ENCODE data around the gene LPP. TPM values are rescaled to one million over a fixed set of nuclear protein-coding genes. Genes with fewer than 3 reads are reported as not detected.

Gene LPP
- polyA plus RNA-seq, 2 of the 4 experiments (the other 2 are of a cell fraction) = 11.0 to 30.8 TPM

- Histone ChIP-seq H3K9me3 (no peaks in the 10 kb centered on the region), H3K27ac (no peak overlapping the region), H3K4me3 (no peak overlapping the region), H3K4me2 (no peak overlapping the region), H3K4me1 (no peaks in the 10 kb centered on the region)
- TF ChIP-seq POLR2AphosphoS2 (conservative IDR thresholded peaks at IDR 0.05; ENCODE audit: low read length) = no peak
- TF ChIP-seq, protein P1, sequence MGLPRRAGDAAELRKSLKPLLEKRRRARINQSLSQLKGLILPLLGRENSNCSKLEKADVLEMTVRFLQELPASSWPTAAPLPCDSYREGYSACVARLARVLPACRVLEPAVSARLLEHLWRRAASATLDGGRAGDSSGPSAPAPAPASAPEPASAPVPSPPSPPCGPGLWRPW (IDR thresholded peaks at IDR 0.05) = no peak
- no peak for TF ChIP-seq ATOH8 (CRISPR knock-in tag; IDR thresholded peaks at IDR 0.05; ENCODE audit: low read depth)
- no peak for TF ChIP-seq CHD2 (IDR thresholded peaks at IDR 0.05; ENCODE audit: low read length, partially characterized antibody)
- TF ChIP-seq KDM1A (IDR thresholded peaks at IDR 0.05; ENCODE audit: low read depth) = no peak
- TF ChIP-seq, protein P2, sequence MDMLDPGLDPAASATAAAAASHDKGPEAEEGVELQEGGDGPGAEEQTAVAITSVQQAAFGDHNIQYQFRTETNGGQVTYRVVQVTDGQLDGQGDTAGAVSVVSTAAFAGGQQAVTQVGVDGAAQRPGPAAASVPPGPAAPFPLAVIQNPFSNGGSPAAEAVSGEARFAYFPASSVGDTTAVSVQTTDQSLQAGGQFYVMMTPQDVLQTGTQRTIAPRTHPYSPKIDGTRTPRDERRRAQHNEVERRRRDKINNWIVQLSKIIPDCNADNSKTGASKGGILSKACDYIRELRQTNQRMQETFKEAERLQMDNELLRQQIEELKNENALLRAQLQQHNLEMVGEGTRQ (IDR thresholded peaks at IDR 0.05) = no peak
- no peak for TF ChIP-seq HOXB5 (CRISPR knock-in tag; IDR thresholded peaks at IDR 0.05)
- no peak for TF ChIP-seq FOSL2 (IDR thresholded peaks at IDR 0.05)
- no peak for TF ChIP-seq FOSL2 (CRISPR knock-in tag; IDR thresholded peaks at IDR 0.05)
- TF ChIP-seq, protein P3, sequence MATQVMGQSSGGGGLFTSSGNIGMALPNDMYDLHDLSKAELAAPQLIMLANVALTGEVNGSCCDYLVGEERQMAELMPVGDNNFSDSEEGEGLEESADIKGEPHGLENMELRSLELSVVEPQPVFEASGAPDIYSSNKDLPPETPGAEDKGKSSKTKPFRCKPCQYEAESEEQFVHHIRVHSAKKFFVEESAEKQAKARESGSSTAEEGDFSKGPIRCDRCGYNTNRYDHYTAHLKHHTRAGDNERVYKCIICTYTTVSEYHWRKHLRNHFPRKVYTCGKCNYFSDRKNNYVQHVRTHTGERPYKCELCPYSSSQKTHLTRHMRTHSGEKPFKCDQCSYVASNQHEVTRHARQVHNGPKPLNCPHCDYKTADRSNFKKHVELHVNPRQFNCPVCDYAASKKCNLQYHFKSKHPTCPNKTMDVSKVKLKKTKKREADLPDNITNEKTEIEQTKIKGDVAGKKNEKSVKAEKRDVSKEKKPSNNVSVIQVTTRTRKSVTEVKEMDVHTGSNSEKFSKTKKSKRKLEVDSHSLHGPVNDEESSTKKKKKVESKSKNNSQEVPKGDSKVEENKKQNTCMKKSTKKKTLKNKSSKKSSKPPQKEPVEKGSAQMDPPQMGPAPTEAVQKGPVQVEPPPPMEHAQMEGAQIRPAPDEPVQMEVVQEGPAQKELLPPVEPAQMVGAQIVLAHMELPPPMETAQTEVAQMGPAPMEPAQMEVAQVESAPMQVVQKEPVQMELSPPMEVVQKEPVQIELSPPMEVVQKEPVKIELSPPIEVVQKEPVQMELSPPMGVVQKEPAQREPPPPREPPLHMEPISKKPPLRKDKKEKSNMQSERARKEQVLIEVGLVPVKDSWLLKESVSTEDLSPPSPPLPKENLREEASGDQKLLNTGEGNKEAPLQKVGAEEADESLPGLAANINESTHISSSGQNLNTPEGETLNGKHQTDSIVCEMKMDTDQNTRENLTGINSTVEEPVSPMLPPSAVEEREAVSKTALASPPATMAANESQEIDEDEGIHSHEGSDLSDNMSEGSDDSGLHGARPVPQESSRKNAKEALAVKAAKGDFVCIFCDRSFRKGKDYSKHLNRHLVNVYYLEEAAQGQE (IDR thresholded peaks at IDR 0.05) = no peak
- no peak for TF ChIP-seq PHF8 (IDR thresholded peaks at IDR 0.05; ENCODE audit: borderline replicate concordance, low read depth)
- FAIRE-seq = no peak
- WGBS (ENCODE audit: missing lambda C conversion rate) = 68% methylated on average over 5 of the region's 5 CpGs
- no peak for DNase-seq (ENCODE audit: low read depth in 1 of 2, low spot score in 1 of 2)
- CTCF ChIA-PET = interaction anchor here (0.5 to 0.7 kb wide), 2 partner anchors 9 to 411 kb away, joined by 3 read pairs; no protein-coding TSS in a partner anchor
- POLR2A ChIA-PET = no interaction called here
- no peak for ATAC-seq
Observed at GRCh38 chr3:188908002-188908850, 754.3 kb downstream of the LPP start.

- CTCF ChIA-PET = interaction anchor here (0.7 kb wide), 1 partner anchor 43 kb away, joined by 3 read pairs; no protein-coding TSS in a partner anchor
- FAIRE-seq (no peak), DNase-seq (ENCODE audit: low read depth in 1 of 2, low spot score in 1 of 2) (no peak), ATAC-seq (no peak)
- H3K9me3 ChIP-seq = no peaks in the 10 kb centered on the region
- no peak overlapping the region for H3K4me3 ChIP-seq
- H3K4me1 ChIP-seq = no peaks in the 10 kb centered on the region
- H3K4me2 ChIP-seq = no peak overlapping the region
- WGBS (ENCODE audit: missing lambda C conversion rate) = 87% methylated on average over 8 of the region's 8 CpGs
- H3K27ac ChIP-seq = no peak overlapping the region
- POLR2A ChIA-PET = no interaction called here
- TF ChIP-seq SREBF2 (IDR thresholded peaks at IDR 0.05) = no peak
Observed at GRCh38 chr3:188911026-188911850, 757.3 kb downstream of the LPP start.

DNA sequence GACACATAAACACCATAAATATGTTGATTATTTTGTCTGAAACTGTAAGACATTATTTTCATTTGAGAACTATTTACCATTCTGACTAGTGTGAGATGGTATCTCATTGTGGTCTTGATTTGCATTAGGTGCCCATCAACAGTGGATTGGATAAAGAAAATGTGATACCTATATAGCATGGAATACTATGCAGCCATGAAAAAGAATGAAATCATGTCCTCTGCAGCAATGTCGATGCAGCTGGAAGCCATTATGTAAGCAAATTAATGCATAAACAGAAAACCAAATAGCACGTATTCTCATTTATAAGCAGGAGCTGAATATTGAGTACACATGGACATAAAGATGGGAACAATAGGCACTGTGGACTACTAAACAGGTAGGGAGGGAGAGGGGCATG, 759.1 kb downstream of the LPP start:
- ChIA-PET POLR2A (no interaction called here), CTCF (no interaction called here)
- DNase-seq (ENCODE audit: low read depth in 1 of 2, low spot score in 1 of 2) (no peak), ATAC-seq (no peak), FAIRE-seq (no peak)
- Histone ChIP-seq H3K27ac (no peak overlapping the region), H3K4me3 (no peak overlapping the region), H3K4me2 (no peak overlapping the region), H3K9me3 (no peaks in the 10 kb centered on the region), H3K4me1 (no peaks in the 10 kb centered on the region)
- TF ChIP-seq, protein P2 (IDR thresholded peaks at IDR 0.05) = no peak
- TF ChIP-seq EP300 (IDR thresholded peaks at IDR 0.05) (no peak), ZFP36 (IDR thresholded peaks at IDR 0.05; ENCODE audit: borderline replicate concordance, partially characterized antibody) (no peak), ESRRA (IDR thresholded peaks at IDR 0.05; ENCODE audit: borderline replicate concordance, low read length) (no peak), EHF (CRISPR knock-in tag; IDR thresholded peaks at IDR 0.05) (no peak)
- TF ChIP-seq, protein P4, sequence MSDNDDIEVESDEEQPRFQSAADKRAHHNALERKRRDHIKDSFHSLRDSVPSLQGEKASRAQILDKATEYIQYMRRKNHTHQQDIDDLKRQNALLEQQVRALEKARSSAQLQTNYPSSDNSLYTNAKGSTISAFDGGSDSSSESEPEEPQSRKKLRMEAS (IDR thresholded peaks at IDR 0.05) = no peak
- 52% methylated on average over 2 of the region's 2 CpGs for WGBS (ENCODE audit: missing lambda C conversion rate)
